SKM-1 treated with dmso at 0.1 percent for 144 hours (cell line): ENCODE measurements around the gene ZNF611.
"Not testable (repeated sequence)": the region's sequence is repeated elsewhere in the genome, so short reads cannot be mapped to it uniquely, and the experiment has no call there.

Experiments used
- DNase-seq: peaks from one replicate; lab custom pipeline; 2025; ENCODE audit not compliant: unreplicated experiment; lab: John Stamatoyannopoulos, UW

The ZNF611 gene

GRCh38 chr19:52687684-52688083 is 47.2 kb downstream of the ZNF611 start:
- DNase-seq = no peak

- no peak for DNase-seq
These were observed 49.0 kb downstream of the ZNF611 start for GRCh38 chr19:52685811-52686210.

GRCh38 chr19:52681216-52681615 is 53.6 kb downstream of the ZNF611 start:
- not testable (repeated sequence) for DNase-seq

- no peak for DNase-seq
These were observed 55.2 kb downstream of the ZNF611 start for GRCh38 chr19:52679598-52679997.

- not testable (repeated sequence) for DNase-seq
These were observed 59.6 kb downstream of the ZNF611 start for GRCh38 chr19:52675239-52675638.

GRCh38 chr19:52673014-52673413 is 61.8 kb downstream of the ZNF611 start:
- no peak for DNase-seq

- no peak for DNase-seq
These were observed 64.8 kb downstream of the ZNF611 start for GRCh38 chr19:52670046-52670445.

- DNase-seq = no peak
These were observed 65.3 kb downstream of the ZNF611 start for GRCh38 chr19:52669586-52669985.

GRCh38 chr19:52667972-52668371 is 66.9 kb downstream of the ZNF611 start:
- no peak for DNase-seq

GRCh38 chr19:52666506-52666905 is 68.3 kb downstream of the ZNF611 start:
- DNase-seq = no peak

- DNase-seq = no peak
These were observed 69.3 kb downstream of the ZNF611 start for GRCh38 chr19:52665529-52665928.

GRCh38 chr19:52665027-52665426 is 69.8 kb downstream of the ZNF611 start:
- DNase-seq = no peak

GRCh38 chr19:52664461-52664860 is 70.4 kb downstream of the ZNF611 start:
- DNase-seq = no peak

- no peak for DNase-seq
These were observed 72.2 kb downstream of the ZNF611 start for GRCh38 chr19:52662631-52663030.

GRCh38 chr19:52660981-52661380 is 73.9 kb downstream of the ZNF611 start:
- DNase-seq = no peak

GRCh38 chr19:52659013-52659412 is 75.8 kb downstream of the ZNF611 start:
- no peak for DNase-seq

GRCh38 chr19:52658595-52658994 is 76.2 kb downstream of the ZNF611 start:
- DNase-seq = no peak

GRCh38 chr19:52653161-52653560 is 81.7 kb downstream of the ZNF611 start:
- no peak for DNase-seq
